NCI-H69 (cell line): ENCODE measurements around the gene ADGRL1.

ENCODE experiments used
- DNase-seq: peaks from one replicate; lab custom pipeline; 2025; lab: John Stamatoyannopoulos, UW

The ADGRL1 gene

GRCh38 chr19:14112051-14112808, 93.7 kb downstream of the ADGRL1 start:
- DNase-seq: peak; percentile 24

GRCh38 chr19:14111486-14111885, 94.5 kb downstream of the ADGRL1 start:
- DNase-seq: no peak

- DNase-seq: no peak
Measured at GRCh38 chr19:14110650-14111049, 95.3 kb downstream of the ADGRL1 start.

GRCh38 chr19:14107581-14108461, 98.1 kb downstream of the ADGRL1 start:
- DNase-seq: no peak

- no peak for DNase-seq
Measured at GRCh38 chr19:14106840-14107239, 99.1 kb downstream of the ADGRL1 start.

GRCh38 chr19:14105680-14106079, 100.3 kb downstream of the ADGRL1 start:
- DNase-seq: no peak

- no peak for DNase-seq
Measured at GRCh38 chr19:14103310-14103709, 102.7 kb downstream of the ADGRL1 start.

- DNase-seq: no peak
Measured at GRCh38 chr19:14102756-14103155, 103.2 kb downstream of the ADGRL1 start.

- no peak for DNase-seq
Measured at GRCh38 chr19:14102102-14102696, 103.8 kb downstream of the ADGRL1 start.

GRCh38 chr19:14101003-14101545, 104.9 kb downstream of the ADGRL1 start:
- DNase-seq: no peak
